Activated T-cell treated with anti-CD3 and anti-CD28 coated beads for 4 hours (primary cell): ENCODE results near the gene BCHE.

Experiments used
- DNase-seq: peaks from one replicate; pipeline ENCODE4 v3.0.0-alpha.2; 2020

BCHE gene

GRCh38 chr3:165837058-165837525 lies at the start of gene BCHE:
Gene BCHE, minus strand, starts transcription at chr3:165837423. Its CDS starts 6,390 bp downstream, at chr3:165831033.
- DNase-seq, result no peak

DNA sequence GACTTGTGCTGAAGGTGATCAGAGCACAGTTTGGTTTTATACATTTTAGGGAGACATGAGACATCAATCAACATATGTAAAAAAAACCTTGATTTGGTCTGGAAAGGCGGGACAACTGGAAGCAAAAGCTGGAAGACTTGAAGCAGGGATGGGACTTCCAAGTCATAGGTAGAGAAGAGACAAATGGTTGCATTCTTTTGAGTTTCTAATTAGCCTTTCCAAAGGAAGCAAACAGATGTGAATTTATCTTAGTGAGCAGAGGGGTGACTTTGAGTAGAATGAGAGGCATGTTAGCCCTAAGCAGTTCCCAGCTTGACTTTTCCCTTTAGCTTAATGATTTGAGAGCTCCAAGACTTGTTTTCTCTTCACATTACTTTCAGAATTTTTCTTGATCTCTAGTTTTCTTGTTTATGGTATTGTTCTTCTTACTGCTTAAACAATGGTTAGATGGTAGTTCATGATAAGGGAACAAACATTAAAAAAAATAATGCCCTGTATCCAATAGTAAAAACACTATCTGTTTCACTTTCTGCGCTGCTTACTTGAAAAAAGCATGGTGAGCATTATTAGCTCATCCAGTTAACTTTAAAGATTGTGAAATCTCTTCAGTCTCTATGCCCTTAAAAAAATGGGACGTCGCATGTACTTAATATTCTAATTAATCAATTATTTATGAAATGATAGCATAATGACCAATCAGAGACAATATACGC lies 48.5 kb upstream of the BCHE start:
- DNase-seq, result no peak

- DNase-seq, result no peak
Measured at GRCh38 chr3:165884518-165884917, 47.3 kb upstream of the BCHE start.

DNA sequence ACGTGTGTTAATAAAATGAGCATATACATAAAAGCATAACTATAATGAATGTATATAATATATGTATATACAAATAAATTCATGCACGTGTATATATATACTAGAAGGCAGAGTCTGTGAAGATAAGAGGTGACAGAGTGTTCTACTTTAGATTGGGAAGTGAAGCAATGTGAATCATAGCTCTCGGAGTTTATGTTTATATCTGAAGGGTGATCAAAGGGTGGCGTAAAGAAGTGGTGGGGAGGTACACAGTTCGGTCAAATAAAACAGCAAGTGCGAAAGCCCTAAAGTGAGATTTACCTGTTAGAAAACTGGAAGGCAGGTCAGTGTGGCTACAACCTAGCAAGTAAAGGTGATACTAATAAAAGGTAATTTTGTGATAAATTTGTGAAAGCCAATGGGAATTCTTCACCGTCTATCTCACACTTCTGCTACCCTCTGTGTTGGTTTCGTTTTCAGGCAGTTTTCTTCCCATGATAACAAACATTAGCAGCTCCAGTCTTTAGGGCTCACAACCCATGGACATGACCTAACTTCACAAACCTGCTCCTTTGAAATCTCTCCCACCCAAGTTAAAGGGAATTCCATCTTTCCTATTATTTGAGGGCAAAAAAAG lies 46.7 kb upstream of the BCHE start:
- DNase-seq, result no peak

DNA sequence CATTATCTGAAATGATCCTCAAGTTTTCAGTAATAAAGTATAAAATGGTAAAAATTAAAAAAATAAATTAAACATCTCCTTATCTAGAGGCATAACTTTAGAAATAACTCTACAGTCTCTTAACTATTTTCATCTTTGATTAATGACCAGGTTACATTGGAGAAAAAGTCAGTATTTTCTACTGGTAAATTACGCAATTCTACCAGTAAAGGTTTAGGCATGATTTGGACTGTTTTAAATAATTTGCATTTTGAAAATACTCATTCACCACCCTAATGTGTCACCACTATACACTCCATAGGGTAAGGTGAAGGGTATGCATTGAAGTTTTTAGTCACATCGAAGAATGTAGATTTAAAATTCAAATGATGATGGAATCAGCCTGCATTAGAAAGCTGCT lies 45.9 kb upstream of the BCHE start:
- no peak for DNase-seq

DNA sequence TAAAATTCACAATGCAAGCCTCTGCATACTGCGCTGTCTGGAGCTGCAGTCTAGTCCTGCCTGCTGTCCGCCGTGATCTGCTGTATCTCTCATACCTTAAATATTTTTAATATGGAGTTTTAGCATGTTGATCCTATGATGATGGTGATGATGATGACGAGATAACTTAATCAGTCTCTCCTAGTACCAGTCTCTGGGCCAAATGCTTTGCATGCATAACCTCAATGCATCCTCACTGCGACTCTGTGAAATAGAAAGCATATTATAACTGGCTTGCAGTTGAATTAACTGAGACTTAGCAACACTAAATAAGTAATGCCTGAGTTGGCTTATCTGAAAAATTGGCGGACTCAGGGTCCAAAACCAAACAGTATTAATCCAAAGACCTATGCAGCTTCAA lies 38.4 kb upstream of the BCHE start:
- no peak for DNase-seq

GRCh38 chr3:165874663-165875489 lies 37.7 kb upstream of the BCHE start:
- DNase-seq, result no peak

- DNase-seq, result no peak
Measured at GRCh38 chr3:165868088-165868487, 30.9 kb upstream of the BCHE start.

DNA sequence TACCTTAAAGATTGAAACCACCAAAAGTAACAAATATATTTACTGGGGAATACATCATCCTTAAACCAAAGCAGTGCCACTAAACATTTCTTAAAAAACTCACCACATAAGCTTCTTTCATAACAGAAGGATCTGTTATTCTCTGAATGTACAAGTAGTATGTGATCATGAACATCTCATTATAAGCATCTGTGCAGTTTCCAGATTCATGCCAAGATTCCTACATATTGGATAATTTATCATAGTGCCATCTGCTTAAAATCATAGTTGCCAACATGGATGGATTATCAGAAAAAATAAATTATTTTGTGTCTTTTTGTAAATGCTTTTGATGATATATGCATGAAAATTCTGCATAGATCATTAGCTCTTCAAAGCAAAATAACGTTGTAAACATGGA lies 21.8 kb upstream of the BCHE start:
- DNase-seq, result no peak

- DNase-seq, result no peak
Measured at GRCh38 chr3:165855581-165855980, 18.4 kb upstream of the BCHE start.

GRCh38 chr3:165854696-165855095 lies 17.5 kb upstream of the BCHE start:
- DNase-seq, result no peak

GRCh38 chr3:165852711-165853110 lies 15.5 kb upstream of the BCHE start:
- DNase-seq, result no peak

DNA sequence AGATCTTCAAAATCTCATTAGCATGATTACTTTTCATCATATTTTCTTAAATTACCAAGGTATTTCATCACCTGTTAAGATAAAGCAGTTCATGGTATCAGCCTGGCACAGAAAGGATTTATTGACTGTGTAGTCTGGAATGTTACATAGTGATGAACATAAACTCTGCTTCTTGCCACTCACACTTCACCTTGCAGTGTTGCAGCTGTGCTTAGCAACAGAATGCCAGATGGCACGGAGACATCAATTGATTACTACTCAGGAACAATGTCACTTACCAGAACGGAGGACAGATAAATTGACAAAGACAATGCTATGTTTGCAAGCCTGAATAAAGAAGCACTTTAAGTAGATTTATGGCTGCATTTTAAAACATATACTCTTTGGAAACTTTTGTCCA lies 15.0 kb upstream of the BCHE start:
- DNase-seq, result no peak

DNA sequence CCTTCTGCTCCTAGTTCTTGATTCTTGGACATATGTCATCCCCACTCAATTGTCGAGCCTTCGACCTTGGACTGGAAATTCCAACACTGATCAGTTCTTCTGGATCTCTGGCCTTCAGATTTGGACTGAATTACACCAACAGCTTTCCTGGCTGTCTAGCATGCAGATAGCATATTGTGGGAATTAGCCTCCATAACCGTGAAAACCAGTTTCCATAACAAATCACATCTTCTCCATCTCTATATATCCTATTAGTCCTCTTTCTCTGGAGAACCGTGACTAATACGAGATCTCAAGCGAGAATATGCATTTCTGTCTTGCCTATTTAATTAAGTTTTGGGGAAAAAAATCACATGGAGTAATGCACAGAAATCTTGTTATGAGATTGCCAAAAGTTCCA lies 8.8 kb upstream of the BCHE start:
- no peak for DNase-seq

DNA sequence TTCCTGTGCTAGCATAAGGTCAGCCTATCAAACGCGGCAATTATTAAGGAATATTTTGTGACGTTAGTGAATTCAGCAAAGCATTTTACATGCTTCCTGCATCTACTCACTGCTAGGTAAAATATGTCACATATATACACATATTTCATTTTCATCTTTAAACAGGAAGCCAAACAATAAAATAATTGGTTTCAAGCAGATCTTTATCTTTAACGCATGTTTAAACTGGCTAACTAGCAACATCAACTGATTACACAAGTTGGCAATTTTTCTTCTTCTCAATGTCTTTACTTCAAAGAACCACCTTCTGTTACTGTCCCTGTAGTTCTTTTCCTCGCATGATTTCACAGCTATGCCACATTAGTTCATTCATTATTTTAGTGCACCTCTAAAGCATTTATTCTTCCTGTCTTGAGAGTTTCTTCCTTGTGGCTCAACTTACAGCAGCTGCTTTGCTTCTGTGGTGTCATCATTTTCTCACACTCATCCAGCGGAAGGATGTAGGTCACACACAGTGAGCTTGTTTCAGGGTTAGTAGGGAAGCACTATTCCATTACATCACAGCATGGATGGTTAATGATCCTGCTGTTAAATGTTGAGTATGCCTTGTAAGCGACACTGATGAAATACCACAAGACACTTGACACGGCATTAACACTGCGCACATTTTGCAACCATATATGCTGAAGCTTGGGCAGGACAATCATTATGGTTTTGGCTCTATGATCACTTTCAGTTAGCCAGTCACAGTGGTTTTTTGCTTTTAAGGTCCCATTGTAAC lies 2.3 kb upstream of the BCHE start:
- DNase-seq, result no peak

DNA sequence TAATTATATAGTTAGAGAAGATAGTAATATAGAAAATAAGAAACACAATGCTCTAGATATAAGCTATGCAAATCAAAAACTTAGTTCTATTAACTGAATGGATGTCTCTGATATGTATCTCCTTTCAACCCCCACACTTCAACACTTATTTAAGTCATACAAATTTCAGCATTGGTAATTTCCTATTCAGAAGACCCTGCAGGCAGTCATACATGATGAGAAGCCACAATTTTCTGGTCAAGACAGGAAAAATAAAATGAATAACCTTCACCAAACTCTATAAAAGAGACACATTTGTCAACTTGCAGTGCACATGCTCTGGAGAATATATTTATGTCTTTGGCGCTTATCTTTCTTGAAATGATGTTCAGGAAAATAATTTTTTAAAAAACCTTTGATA lies 578 bp upstream of the BCHE start:
- no peak for DNase-seq

GRCh38 chr3:165835431-165835830 lies 1.8 kb downstream of the BCHE start:
- no peak for DNase-seq

- no peak for DNase-seq
Measured at GRCh38 chr3:165830746-165831145, 6.5 kb downstream of the BCHE start.

GRCh38 chr3:165827883-165828282 lies 9.3 kb downstream of the BCHE start:
- no peak for DNase-seq

DNA sequence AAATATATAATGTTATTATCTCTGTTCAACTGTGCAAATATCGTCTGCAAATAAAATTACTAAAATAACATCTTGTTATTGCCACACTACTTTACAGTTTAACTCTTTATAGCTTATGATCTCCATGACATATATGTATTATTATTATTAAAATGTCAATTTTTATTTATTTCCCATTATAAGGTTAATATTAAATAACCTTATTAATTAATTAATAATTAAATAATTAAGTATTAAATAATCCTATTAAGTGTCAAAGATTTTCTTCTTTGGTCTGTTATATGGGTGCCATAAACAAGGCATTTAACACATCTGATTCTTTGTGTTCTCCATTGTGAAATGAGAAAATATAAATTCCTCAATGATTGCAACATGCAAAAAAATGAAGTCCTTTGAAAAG lies 10.0 kb downstream of the BCHE start:
- no peak for DNase-seq

DNA sequence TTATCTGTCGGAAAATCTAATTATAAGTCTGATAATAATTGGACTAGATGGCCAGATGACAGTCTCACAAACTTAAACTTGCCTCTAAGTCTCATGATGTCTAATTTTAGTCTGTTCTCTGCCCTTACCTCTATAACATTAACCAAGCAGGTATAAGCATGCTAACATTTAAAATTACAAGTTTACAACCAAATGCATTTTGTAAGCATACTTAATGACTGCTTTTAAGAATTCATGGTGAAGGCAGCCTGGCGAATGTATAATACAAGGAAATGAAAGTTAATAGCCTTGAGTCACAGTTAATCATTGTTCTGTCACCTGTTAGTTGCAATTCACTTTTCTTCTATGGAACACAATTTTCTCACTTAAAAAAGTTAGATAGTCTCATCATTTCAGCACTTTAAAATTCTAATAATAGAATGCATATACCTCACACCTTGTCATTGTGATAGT lies 16.5 kb downstream of the BCHE start:
- DNase-seq, result no peak

DNA sequence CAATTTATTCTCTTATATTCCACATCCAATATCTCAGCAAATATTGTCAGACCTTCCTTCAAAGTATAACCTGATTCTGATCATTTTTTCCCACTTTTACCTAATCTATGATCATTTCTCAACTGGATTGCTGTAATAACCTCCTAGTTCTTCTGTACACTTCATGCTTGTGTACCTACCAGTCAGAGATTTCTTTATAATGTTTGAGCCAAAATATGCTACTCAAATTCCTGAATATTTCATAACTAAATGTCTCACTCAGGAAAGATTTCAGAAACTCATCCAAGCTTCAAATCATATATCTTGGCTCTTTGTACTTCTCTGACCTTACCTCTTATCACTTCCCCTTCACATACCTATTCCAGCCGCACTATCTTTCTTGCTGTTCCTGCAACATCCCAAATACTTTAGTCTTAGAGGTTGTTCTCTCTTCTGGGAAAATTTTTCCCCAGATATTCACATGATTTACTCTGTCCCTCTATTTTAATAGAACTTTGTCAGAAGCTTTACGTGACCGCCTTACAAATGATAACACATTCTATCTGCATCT lies 20.0 kb downstream of the BCHE start:
- DNase-seq, result no peak

- DNase-seq, result no peak
Measured at GRCh38 chr3:165816209-165816608, 21.0 kb downstream of the BCHE start.
